Renal pelvis (tissue), 4 donors: ENCODE results near the gene MAML1. TPM values are rescaled to one million over a fixed set of nuclear protein-coding genes. Genes with fewer than 3 reads are reported as not detected.
"Not testable (repeated sequence)": the region's sequence is repeated elsewhere in the genome, so short reads cannot be mapped to it uniquely, and the experiment has no call there.

Experiments used
- DNase-seq: peaks from one replicate; pipeline ENCODE4 v3.0.0-alpha.2; 2013
- polyA plus RNA-seq, 3 donors: library from polyadenylated mRNA; unstranded; fragments of 120-200 nt; gene quantifications; one replicate each; pipeline ENCODE4 v1.2.1, GENCODE V29; 2013; ENCODE audit not compliant: insufficient read length in 3 of 3

The MAML1 gene
- polyA plus RNA-seq, 3 donors: 41.0 to 51.1 (median 41.6) TPM

DNA sequence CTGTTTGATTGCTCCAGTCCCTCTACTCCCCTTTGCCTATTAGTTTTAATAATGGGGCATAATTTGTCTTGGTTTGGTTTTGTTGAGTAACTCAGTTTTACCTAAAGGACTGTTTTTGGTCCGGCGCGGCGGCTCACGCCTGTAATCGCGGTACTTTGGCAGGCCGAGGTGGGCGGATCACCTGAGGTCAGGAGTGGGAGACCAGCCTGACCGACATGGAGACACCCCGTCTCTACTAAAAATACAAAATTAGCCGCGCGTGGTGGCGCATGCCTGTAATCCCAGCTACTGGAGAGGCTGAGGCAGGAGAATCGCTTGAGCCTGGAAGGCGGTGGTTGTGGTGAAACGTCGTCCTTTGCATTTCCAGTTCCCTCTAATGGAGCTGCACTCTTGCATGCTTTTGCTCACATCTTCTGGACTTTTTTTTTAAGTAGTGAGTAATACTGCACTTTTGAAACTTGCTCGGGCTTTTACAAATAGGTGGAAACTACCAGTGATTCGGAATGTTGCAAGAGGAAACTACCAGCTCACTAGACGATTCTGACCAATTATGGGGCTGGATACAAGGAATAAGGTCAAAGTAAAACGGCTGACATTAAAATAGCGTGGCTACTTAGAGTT lies 721 bp upstream of the MAML1 start:
- no peak for DNase-seq

- peak; percentile 35 for DNase-seq
Measured at GRCh38 chr5:179732918-179733771, 523 bp downstream of the MAML1 start.

DNA sequence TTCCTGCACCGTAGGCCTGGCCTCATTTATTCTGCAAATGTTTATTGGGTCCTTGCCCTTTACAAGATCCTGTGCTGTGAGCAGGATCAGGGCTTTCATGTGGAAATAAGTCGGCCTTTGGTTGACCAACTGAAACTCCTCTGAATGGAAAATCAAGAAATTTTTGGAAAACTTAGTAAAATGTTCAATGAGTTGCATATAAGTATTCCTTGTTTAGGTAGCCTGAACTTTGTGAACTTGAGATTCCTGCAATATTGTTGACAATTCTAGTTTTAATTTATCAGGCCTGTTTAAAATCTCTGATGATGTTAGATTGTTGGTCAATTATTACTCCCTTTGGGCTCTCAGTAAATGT lies 1.1 kb downstream of the MAML1 start:
- no peak for DNase-seq

DNA sequence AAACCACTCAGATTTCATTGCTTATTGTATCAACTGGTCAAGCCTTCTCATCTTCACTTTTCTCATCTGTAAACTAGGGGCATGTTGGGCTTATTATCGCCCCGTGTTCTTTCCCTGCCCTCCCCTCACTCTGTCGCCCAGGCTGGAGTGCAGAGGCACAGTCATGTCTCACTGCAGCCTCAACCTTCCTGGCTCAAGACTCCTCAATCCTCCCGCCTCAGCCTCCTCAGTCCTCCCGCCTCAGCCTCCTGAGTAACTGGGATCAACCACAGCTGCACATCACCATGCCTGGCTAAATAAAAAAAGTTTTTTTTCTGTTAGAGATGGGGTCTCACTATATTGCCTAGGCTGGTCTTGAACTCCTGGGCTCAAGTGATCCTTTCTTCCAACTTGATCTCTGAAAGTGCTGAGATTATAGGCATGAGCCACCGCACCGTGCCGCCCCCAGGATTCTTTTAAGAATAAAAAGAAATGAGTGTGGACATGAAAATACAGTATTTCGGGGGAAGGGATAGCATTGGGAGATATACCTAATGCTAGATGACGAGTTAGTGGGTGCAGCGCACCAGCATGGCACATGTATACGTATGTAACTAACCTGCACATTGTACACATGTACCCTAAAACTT lies 2.0 kb downstream of the MAML1 start:
- no peak for DNase-seq

DNA sequence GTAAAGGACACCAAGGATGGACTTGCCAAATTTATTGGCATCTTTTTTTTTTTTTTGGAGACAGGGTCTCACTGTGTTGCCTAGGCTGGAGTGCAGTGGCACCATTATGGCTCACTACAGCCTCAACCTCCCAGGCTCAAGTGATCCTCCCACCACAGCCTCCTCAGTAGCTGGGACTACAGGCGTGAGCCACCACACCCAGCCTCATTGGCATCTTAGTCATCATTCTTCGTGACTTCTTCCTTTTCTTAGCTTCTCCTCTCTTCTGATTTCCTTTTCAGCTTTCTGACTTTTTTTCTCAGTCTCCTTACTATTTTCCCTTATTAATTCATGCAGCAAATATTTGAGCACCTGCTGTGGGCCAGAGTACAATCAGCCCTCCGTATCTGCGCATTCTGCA lies 6.1 kb downstream of the MAML1 start:
- no peak for DNase-seq

GRCh38 chr5:179744106-179744505 lies 11.5 kb downstream of the MAML1 start:
- DNase-seq: not testable (repeated sequence)

DNA sequence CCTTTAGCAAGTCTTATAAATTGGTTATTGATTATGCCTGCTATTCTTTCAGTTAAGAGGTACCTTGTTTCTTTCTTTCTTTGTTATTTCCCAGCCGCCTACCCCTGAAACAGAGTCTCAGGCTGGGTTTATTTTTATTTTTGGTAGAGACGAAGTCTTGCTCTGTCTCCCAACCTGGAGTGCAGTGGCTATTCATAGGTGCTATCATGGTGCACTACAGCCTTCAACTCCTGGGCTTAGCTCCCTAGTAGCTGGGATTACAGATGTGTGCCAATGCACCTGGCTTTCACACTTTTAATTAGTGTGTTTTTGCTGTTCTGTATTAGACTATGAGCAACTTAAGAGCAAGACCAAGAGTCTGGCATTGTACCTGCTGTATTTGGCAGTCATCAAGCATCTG lies 14.2 kb downstream of the MAML1 start:
- DNase-seq: no peak

- no peak for DNase-seq
Measured at GRCh38 chr5:179747811-179748210, 15.2 kb downstream of the MAML1 start.

DNA sequence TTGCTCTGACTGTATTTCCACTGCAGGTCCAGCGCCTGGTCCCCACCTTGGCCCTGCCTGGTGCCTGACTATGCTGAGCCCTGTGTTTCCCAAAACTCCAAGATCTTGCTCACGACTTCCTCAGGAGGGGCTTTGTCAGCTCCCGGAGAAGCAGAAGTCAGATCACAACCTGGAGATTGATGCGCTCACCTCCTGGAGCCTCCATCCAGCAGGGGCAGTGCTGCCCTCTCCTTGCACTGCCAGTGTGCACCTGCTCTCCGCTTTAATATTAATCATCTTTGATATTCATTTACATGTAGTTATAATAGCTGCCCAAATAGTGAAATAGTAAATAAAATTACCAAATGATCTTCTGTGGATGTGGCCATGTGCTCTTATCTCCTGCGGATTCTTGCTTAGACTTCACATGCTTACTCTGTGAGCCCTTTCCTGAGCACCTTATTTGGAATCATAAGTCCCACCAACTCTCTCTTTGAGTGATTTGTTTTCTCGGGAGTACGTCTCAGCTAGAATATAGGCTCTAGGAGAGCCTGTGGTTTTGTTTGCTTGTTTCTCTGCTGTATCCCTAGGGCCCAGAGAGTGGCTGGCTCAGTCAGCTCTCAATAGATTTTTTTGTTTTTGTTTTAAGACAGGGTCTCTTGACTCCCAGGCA lies 17.4 kb downstream of the MAML1 start:
- no peak for DNase-seq

DNA sequence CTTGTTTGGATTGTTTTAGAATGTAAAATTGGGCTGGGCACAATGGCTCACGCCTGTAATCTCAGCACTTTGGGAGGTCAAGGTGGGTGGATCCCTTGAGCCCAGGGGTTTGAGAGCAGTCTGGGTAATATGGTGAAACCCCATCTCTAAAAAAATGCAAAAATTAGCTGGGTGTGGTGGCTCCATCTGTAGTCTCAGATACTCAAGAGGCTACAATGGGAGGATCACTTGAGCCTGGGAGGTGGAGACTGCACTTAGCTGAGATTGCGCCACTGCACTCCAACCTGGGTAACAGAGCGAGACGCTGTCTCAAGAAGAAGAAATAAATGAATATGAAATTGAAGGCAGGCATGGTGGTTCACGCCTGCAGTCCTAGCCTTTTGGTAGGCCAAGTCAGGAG lies 21.3 kb downstream of the MAML1 start:
- no peak for DNase-seq

GRCh38 chr5:179755022-179755421 lies 22.4 kb downstream of the MAML1 start:
- DNase-seq: peak; percentile 23

DNA sequence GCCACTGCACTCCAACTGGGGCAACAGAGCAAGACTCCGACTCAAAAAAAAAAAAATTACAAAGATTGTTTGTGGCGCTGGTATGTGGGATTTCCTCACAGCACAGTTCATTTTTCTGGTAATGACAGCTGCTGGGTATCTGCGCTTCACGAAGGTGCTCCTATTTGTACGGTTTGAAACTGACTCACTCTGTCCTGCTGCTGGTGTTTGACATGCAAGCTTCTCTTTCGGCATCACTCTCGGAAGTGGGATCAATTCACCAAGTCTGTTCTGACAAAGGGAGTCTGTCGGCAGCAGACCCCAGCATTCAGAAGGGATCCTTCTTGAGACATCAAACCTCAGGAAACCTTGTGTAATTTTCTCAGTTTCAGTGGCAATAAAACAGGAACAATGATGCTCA lies 26.3 kb downstream of the MAML1 start:
- DNase-seq: no peak

DNA sequence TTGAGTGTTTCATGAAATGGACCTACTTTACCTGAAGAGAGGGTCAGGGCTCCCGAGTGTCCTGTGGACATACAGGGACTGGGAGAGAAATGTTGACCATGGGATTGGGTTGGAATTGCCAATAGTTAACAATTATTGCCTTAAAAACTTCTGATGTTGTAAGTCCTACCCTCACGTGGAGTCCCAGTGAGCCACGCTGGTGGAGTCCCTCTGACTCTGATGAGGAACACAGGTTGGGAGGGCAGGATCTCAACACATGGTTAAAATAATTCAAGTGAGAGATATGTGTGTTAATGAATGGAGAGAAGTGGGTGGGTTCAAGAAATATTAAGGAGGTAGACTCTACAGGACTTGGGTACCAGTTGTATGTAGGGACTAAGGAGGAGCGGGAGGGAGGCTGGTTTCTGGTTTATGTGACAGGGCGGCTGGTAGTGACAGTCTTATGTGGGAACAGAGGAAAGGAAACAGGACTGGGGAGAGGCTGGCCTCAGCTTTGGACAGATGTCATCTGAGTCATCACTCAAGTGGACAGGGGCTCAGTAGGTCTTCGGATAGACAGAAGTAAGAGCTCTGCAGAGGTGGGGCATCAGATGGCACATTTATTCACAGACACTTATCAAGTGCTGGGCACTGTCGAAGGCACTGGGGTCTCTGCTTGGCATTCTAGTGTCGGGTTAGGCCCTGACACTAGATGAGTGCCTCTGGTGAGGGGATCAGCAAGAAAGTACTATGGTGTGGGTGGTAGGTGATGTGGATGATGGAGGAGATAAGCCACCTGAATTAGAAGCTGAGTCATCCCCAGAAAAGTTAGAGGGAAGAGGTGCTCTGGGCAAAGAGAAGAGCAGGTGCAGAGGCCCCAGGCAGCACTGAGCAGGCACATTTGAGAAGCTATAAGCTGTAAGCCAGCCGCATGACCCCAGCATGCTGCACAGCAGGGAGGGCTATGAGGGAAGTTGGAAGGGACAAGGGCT lies 27.2 kb downstream of the MAML1 start:
- no peak for DNase-seq

DNA sequence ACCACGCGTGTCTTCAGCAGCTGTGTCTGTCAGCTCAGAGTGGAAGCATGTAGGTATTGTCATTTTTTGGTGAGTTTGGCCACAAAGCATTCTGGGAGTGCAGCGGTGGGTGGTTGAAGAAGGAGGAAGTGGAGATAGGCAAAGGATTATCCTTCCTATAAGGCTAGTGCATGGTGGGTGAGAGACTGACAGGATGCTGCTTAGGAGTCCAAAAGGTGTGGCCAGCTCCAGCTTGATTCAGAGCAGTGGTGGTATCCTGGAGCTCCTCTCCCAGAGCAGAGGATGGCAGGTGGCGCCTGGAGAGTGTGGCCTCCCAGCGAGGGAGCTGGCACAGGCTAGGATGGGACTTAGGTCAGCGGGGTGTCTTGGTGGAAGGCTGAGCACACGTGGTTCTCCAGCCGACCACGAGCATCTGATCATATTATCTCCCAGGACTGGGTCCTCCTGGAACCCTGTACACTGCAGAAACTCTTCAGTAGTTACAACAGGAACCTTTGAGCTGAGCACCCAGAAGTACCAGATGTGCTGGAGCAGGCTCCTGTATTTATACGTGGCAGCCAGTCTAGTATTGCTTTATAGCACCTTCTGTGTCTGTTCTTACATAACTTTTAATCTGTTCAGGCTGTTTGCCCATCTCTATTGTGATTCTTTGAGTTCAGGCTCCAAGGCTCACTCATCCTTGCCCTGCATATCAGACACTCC lies 29.6 kb downstream of the MAML1 start:
- no peak for DNase-seq

DNA sequence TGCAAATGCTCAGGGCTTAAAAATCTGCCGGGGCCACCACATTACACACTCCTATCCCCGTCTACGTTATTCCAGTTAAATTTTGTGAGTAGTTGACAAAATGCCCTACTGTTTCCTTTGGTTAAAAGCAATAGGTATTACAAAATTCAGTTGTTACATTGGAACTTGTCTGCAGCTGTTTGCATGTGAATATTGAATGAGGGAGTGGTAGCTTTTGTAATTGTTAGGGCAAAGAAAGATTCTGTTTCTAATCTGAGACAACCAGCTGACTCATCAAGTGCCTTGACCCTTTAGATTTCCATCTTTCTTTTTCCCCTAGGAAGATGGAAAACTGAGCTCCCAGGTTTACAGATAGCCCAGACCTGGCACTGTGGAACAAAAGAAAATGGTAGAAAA lies 30.2 kb downstream of the MAML1 start:
- DNase-seq: no peak

GRCh38 chr5:179763215-179763945 lies 30.8 kb downstream of the MAML1 start:
- peak; percentile 81 for DNase-seq

GRCh38 chr5:179764056-179764455 lies 31.4 kb downstream of the MAML1 start:
- no peak for DNase-seq

DNA sequence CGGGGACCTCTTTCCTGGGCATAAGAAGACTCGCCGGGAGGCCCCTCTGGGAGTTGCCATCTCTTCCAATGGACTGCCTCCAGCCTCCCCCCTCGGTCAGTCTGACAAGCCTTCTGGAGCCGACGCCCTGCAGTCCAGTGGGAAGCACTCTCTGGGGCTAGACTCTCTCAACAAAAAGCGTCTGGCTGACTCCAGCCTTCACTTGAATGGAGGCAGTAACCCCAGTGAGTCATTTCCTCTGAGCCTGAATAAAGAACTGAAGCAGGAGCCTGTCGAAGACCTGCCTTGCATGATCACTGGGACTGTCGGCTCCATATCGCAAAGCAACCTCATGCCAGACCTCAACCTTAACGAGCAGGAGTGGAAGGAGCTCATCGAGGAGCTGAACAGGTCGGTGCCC lies 32.8 kb downstream of the MAML1 start:
- DNase-seq: no peak

GRCh38 chr5:179766021-179766725 lies 33.6 kb downstream of the MAML1 start:
- DNase-seq: no peak
